HepG2 (cell line): ENCODE data around the gene ZNF574. TPM values are rescaled to one million over a fixed set of nuclear protein-coding genes. Genes with fewer than 3 reads are reported as not detected.

Experiments
- ATAC-seq: fragments of 200-7000 bp; cut with Tn5 transposase; 3 replicates; pipeline ENCODE4 v1.9.1; 2020; ENCODE audit warnings: mild to moderate bottlenecking, moderate library complexity
- BruUV-seq: library from RNA; stranded (reverse); fragments of 400-500 nt; replicated peaks from 2 replicates; lab custom pipeline; 2021; lab: Mats Ljungman, UMichigan
- CTCF ChIA-PET: fragments of 300-600 bp; formaldehyde crosslinking; extraction: SDS; loops from one replicate; lab custom pipeline; 2021; ENCODE audit warnings: low total read pairs, inconsistent platforms, low intra/inter-chr PET ratio; lab: Yijun Ruan, JAX
- POLR2A ChIA-PET: fragments of 350-600 bp; sonication (Branson Sonifier 250); formaldehyde crosslinking; loops from one replicate; lab custom pipeline; 2020; ENCODE audit warnings: antibody characterized with exemption, inconsistent platforms; lab: Yijun Ruan, JAX
- DNase-seq: peaks from one replicate; pipeline ENCODE4 v3.0.0-alpha.2; 2015; ENCODE audit warnings: low spot score
- FAIRE-seq: peaks from 3 replicates; lab custom pipeline; 2011; peaks lifted over from hg19 to GRCh38; lab: Jason Lieb, UNC
- H2AFZ ChIP-seq: one replicate; pipeline ENCODE4 v1.6.1; 2011; ENCODE audit warnings: low read length, inconsistent platforms
- H3K27ac ChIP-seq: fragments of 300-600 bp; 3 replicates; pipeline ENCODE4 v1.8.0; 2011; ENCODE audit warnings: mixed run types, mild to moderate bottlenecking, mixed read lengths, low read length, inconsistent platforms; ENCODE audit not compliant: insufficient read depth; ENCODE audit errors: extremely low read length
- H3K27me3 ChIP-seq, 2 experiments: fragments of 200-600 bp in 1 of 2; 2 replicates in 1 of 2; 3 replicates in 1 of 2; pipeline versions ENCODE4 v1.6.0 to v1.8.0; 2011; ENCODE audit warnings: low read length in 2 of 2, mild to moderate bottlenecking in 2 of 2, moderate library complexity in 2 of 2, inconsistent platforms in 1 of 2; ENCODE audit not compliant: insufficient read depth in 2 of 2, control insufficient read depth in 1 of 2
- H3K36me3 ChIP-seq, 2 experiments: fragments of 200-600 bp in 1 of 2; replicated peaks in 1 of 2; 2 replicates in 1 of 2; 3 replicates in 1 of 2; pipeline versions ENCODE4 v1.5.1 to v1.8.0; 2011; ENCODE audit warnings: low read length in 2 of 2, inconsistent platforms in 1 of 2; ENCODE audit not compliant: insufficient read depth in 2 of 2, control insufficient read depth in 1 of 2
- H3K4me1 ChIP-seq: 2 replicates; pipeline ENCODE4 v1.5.1; 2012; ENCODE audit warnings: low read length, inconsistent platforms; ENCODE audit not compliant: insufficient read depth
- H3K4me2 ChIP-seq: 2 replicates; pipeline ENCODE4 v1.6.0; 2011; ENCODE audit warnings: low read depth, low read length, inconsistent platforms
- H3K4me3 ChIP-seq, 3 experiments: fragments of 200-600 bp in 1 of 3; sonication (generic), shearing (Covaris generic) in 1 of 3; replicated peaks in 1 of 3; 2 replicates each; pipeline ENCODE4 v1.5.1; 2011 to 2016; ENCODE audit warnings: low read length in 3 of 3, inconsistent platforms in 2 of 3, low read depth in 2 of 3, mild to moderate bottlenecking in 2 of 3, control low read depth in 1 of 3, mixed read lengths in 1 of 3; ENCODE audit not compliant: insufficient read depth in 1 of 3
- H3K79me2 ChIP-seq: one replicate; pipeline ENCODE4 v1.6.1; 2011; ENCODE audit warnings: low read length, inconsistent platforms; ENCODE audit not compliant: insufficient read depth
- H3K9ac ChIP-seq: 2 replicates; pipeline ENCODE4 v1.6.0; 2011; ENCODE audit warnings: mild to moderate bottlenecking, low read depth, low read length, inconsistent platforms; ENCODE audit not compliant: insufficient read depth
- H3K9me3 ChIP-seq: 2 replicates; pipeline ENCODE4 v1.5.1; 2012; ENCODE audit warnings: mild to moderate bottlenecking, low read length
- H4K20me1 ChIP-seq: 2 replicates; pipeline ENCODE4 v1.6.0; 2011; ENCODE audit warnings: inconsistent platforms, mild to moderate bottlenecking, low read length, moderate library complexity; ENCODE audit not compliant: insufficient read depth
- CBX2 ChIP-seq, 2 experiments: fragments of 200-600 bp in 1 of 2; sonication (generic); formaldehyde crosslinking in 1 of 2; IDR thresholded peaks; 2 replicates each; pipeline versions ENCODE4 v1.7.0 to v1.8.1; 2018 to 2022; ENCODE audit warnings: low read depth in 2 of 2, low read length in 1 of 2, mild to moderate bottlenecking in 1 of 2, missing genetic modification reagents in 1 of 2
- CBX5 ChIP-seq: sonication (generic); formaldehyde crosslinking; IDR thresholded peaks from 2 replicates; pipeline ENCODE4 v1.4.0; 2020; ENCODE audit warnings: missing genetic modification reagents, borderline replicate concordance
- FIP1L1 ChIP-seq: fragments of 200-400 bp; formaldehyde crosslinking; IDR thresholded peaks from 2 replicates; pipeline ENCODE4 v1.6.1; 2018; ENCODE audit warnings: low read depth, mild to moderate bottlenecking, low read length, moderate library complexity, borderline replicate concordance; ENCODE audit not compliant: insufficient read depth
- GATA4 ChIP-seq: sonication (generic); IDR thresholded peaks from 2 replicates; pipeline ENCODE4 v1.6.1; 2016; ENCODE audit warnings: antibody characterized with exemption, low read depth, borderline replicate concordance
- MED1 ChIP-seq: sonication (generic); formaldehyde crosslinking; IDR thresholded peaks from 2 replicates; pipeline ENCODE4 v1.4.0; 2020; ENCODE audit warnings: missing genetic modification reagents
- RFX1 ChIP-seq: fragments of 450-650 bp; IDR thresholded peaks from 2 replicates; pipeline ENCODE4 v1.6.1; 2017
- RFX3 ChIP-seq: IDR thresholded peaks from 2 replicates; pipeline ENCODE4 v1.6.1; 2016; ENCODE audit warnings: missing biosample characterization, missing genetic modification reagents
- RFX5 ChIP-seq: IDR thresholded peaks from 2 replicates; pipeline ENCODE4 v1.6.1; 2011; ENCODE audit warnings: low read depth, low read length, improper control_type of control experiment
- ZBTB1 ChIP-seq: sonication (generic); formaldehyde crosslinking; IDR thresholded peaks from 2 replicates; pipeline ENCODE4 v1.4.0; 2020; ENCODE audit warnings: missing genetic modification reagents, borderline replicate concordance
- ZNF367 ChIP-seq: sonication (generic); formaldehyde crosslinking; IDR thresholded peaks from 2 replicates; pipeline ENCODE4 v1.4.0; 2020; ENCODE audit warnings: missing genetic modification reagents, borderline replicate concordance
- ZNF414 ChIP-seq: sonication (generic); formaldehyde crosslinking; IDR thresholded peaks from 2 replicates; pipeline ENCODE4 v1.5.0; 2020; ENCODE audit warnings: missing genetic modification reagents
- WGBS: methylation state at CpG from one replicate; pipeline ENCODE4 v1.1.6; 2017; ENCODE audit warnings: low lambda C conversion rate; 5-methylcytosine and 5-hydroxymethylcytosine counted together
- in situ Hi-C: cut with HindIII; loops from 2 replicates; pipeline ENCODE4 v1.10.0; 2017; ENCODE audit warnings: low pct_unique_long_range_greater_than_20kb; ENCODE audit not compliant: extremely low pct_ligation_motif_present
- intact Hi-C: fragments of 100-400 bp; cut with micrococcal nuclease; formaldehyde crosslinking; loops from one replicate; pipeline ENCODE4 v1.10.0; 2022; ENCODE audit not compliant: unreplicated experiment
- polyA plus RNA-seq, 8 experiments: library from polyadenylated mRNA; depleted of rRNA in 3 of 8; stranded (reverse) in 7 of 8; unstranded in 1 of 8; fragments of >200 nt; fragmentation: Illumina TruSeq in 4 of 8; extraction: Trizol in 4 of 8; gene quantifications; 2 replicates each; pipeline versions ENCODE4 v1.2.1 to v1.2.3, GENCODE V29; 2011 to 2016; ENCODE audit warnings: low read depth in 4 of 8, missing spikeins in 1 of 8, mixed read lengths in 1 of 8; ENCODE audit not compliant: insufficient read depth in 1 of 8
- total RNA-seq, 5 experiments: library from RNA; depleted of rRNA; stranded (reverse); fragments of >200 nt; fragmentation: Illumina TruSeq; extraction: Trizol; gene quantifications; 2 replicates each; pipeline ENCODE4 v1.2.3, GENCODE V29; 2016; ENCODE audit warnings: low read depth in 1 of 5
- TF ChIP-seq, protein P1 (sequence below): IDR thresholded peaks from 2 replicates; pipeline ENCODE4 v1.6.1; 2012; ENCODE audit warnings: low read depth, low read length, improper control_type of control experiment
- TF ChIP-seq, protein P2 (sequence below): IDR thresholded peaks from 2 replicates; pipeline ENCODE4 v1.6.1; 2012; ENCODE audit warnings: low read length, improper control_type of control experiment
- TF ChIP-seq, protein P3 (sequence below): sonication (generic); formaldehyde crosslinking; IDR thresholded peaks from 2 replicates; pipeline ENCODE4 v1.5.0; 2020; ENCODE audit warnings: mild to moderate bottlenecking, missing genetic modification reagents, moderate library complexity

Gene ZNF574
- total and polyA plus RNA-seq, 2 of the 13 experiments (the other 11 are each of a cell fraction or from before 2014, with no cell fraction given), result 7.7 to 7.9 TPM

- TF ChIP-seq, protein P1, sequence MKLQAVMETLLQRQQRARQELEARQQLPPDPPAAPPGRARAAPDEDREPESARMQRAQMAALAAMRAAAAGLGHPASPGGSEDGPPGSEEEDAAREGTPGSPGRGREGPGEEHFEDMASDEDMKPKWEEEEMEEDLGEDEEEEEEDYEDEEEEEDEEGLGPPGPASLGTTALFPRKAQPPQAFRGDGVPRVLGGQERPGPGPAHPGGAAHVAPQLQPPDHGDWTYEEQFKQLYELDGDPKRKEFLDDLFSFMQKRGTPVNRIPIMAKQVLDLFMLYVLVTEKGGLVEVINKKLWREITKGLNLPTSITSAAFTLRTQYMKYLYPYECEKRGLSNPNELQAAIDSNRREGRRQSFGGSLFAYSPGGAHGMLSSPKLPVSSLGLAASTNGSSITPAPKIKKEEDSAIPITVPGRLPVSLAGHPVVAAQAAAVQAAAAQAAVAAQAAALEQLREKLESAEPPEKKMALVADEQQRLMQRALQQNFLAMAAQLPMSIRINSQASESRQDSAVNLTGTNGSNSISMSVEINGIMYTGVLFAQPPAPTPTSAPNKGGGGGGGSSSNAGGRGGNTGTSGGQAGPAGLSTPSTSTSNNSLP, result no peak
- TF ChIP-seq CBX5 (CRISPR knock-in tag) (no peak), ZNF367 (CRISPR knock-in tag) (no peak)
Measured at GRCh38 chr19:42065511-42065910, 10.5 kb upstream of the ZNF574 start (continued).

DNA sequence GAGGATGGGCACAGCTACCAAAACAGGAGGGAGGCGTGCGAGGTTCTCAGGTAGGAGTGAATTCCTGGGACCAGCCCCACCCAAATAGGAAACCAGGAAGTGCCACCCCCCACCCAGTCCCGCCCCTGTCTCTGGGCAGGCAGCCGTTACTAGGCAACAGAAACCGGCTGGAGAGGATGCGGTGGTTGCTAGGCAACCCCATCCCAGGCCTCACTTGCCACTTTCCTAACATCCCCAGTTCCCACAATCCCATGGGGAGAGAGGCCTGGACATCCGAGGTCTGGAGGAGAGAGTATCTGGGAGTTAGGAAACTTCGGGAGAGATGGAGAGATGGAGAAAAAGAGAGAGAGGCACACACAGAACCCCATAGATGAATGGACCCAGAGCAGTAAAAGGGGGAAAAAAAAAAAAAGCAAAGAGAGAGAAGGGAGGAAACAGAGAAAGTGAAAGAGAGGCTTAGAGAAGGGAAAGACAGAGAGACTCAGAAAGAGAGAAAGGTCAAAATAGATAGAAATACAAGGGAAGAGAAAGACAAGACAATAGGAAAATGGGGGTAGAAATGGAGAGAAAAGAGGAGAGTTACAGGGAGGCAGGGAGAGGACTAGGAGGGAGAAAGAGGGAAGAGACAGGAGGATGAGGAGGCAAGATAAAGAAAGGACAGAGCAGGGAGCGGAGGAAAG lies 9.8 kb upstream of the ZNF574 start:
- ATAC-seq (no peak), FAIRE-seq (no peak), DNase-seq (no peak)
- H3K36me3 ChIP-seq, result no peaks in the 10 kb centered on the region
- no peaks in the 10 kb centered on the region for H4K20me1 ChIP-seq
- in situ Hi-C loops (no loop called here), intact Hi-C loops (no loop called here)
- peaks cover 16 to 55% of the 10 kb centered on the region in 2 experiments for H3K27me3 ChIP-seq
- no peak overlapping the region for H3K4me3 ChIP-seq
- no peak overlapping the region for H3K27ac ChIP-seq
- H3K9ac ChIP-seq, result no peak overlapping the region
- no peak overlapping the region for H2AFZ ChIP-seq
- WGBS, result 8% methylated on average over 7 of the region's 9 CpGs
- no peaks in the 10 kb centered on the region for H3K4me1 ChIP-seq
- ChIA-PET POLR2A (no interaction called here), CTCF (no interaction called here)
- H3K9me3 ChIP-seq, result no peaks in the 10 kb centered on the region
- H3K79me2 ChIP-seq, result no peaks in the 10 kb centered on the region
- no TSS peak for BruUV-seq
- no peak overlapping the region for H3K4me2 ChIP-seq
- TF ChIP-seq MED1 (CRISPR knock-in tag) (no peak), CBX2 (IDR thresholded peaks at IDR 0.05; ENCODE audit: low read depth, low read length) (no peak), CBX2 (CRISPR knock-in tag; IDR thresholded peaks at IDR 0.05; ENCODE audit: low read depth) (no peak), RFX3 (no peak), GATA4 (no peak), RFX5 (peak; percentile 92), FIP1L1 (no peak), RFX1 (peak; percentile 16; the same call in 1 of the 2 replicates), ZNF414 (no peak), ZBTB1 (no peak)
- TF ChIP-seq, protein P2, sequence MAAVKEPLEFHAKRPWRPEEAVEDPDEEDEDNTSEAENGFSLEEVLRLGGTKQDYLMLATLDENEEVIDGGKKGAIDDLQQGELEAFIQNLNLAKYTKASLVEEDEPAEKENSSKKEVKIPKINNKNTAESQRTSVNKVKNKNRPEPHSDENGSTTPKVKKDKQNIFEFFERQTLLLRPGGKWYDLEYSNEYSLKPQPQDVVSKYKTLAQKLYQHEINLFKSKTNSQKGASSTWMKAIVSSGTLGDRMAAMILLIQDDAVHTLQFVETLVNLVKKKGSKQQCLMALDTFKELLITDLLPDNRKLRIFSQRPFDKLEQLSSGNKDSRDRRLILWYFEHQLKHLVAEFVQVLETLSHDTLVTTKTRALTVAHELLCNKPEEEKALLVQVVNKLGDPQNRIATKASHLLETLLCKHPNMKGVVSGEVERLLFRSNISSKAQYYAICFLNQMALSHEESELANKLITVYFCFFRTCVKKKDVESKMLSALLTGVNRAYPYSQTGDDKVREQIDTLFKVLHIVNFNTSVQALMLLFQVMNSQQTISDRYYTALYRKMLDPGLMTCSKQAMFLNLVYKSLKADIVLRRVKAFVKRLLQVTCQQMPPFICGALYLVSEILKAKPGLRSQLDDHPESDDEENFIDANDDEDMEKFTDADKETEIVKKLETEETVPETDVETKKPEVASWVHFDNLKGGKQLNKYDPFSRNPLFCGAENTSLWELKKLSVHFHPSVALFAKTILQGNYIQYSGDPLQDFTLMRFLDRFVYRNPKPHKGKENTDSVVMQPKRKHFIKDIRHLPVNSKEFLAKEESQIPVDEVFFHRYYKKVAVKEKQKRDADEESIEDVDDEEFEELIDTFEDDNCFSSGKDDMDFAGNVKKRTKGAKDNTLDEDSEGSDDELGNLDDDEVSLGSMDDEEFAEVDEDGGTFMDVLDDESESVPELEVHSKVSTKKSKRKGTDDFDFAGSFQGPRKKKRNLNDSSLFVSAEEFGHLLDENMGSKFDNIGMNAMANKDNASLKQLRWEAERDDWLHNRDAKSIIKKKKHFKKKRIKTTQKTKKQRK, result no peak
- TF ChIP-seq, protein P3, sequence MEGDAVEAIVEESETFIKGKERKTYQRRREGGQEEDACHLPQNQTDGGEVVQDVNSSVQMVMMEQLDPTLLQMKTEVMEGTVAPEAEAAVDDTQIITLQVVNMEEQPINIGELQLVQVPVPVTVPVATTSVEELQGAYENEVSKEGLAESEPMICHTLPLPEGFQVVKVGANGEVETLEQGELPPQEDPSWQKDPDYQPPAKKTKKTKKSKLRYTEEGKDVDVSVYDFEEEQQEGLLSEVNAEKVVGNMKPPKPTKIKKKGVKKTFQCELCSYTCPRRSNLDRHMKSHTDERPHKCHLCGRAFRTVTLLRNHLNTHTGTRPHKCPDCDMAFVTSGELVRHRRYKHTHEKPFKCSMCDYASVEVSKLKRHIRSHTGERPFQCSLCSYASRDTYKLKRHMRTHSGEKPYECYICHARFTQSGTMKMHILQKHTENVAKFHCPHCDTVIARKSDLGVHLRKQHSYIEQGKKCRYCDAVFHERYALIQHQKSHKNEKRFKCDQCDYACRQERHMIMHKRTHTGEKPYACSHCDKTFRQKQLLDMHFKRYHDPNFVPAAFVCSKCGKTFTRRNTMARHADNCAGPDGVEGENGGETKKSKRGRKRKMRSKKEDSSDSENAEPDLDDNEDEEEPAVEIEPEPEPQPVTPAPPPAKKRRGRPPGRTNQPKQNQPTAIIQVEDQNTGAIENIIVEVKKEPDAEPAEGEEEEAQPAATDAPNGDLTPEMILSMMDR (CRISPR knock-in tag), result no peak
